Measurements from ENCODE around the gene ZBTB8B. TPM values are rescaled to one million over a fixed set of nuclear protein-coding genes. Genes with fewer than 3 reads are reported as not detected.
"Not testable (repeated sequence)": the region's sequence is repeated elsewhere in the genome, so short reads cannot be mapped to it uniquely, and the experiment has no call there.

Gene ZBTB8B
- total and polyA plus RNA-seq, 2 donors (not counting 3 experiments of a cell fraction or from before 2014, with no cell fraction given) = 0.01 to 0.02 TPM

GRCh38 chr1:32480761-32481160 lies 15.9 kb downstream of the ZBTB8B start:
- Histone ChIP-seq H3K4me2 (ENCODE audit: insufficient read depth, low read length) (no peak overlapping the region), H3K9me3 (replicated peaks; ENCODE audit: control insufficient read depth, insufficient read depth, low read length) (no peaks in the 10 kb centered on the region), H3K79me2 (ENCODE audit: control insufficient read depth, insufficient read depth, low read length) (no peaks in the 10 kb centered on the region), H3K4me1 (ENCODE audit: control insufficient read depth, extremely low read depth, insufficient read depth, low read length) (no peaks in the 10 kb centered on the region), H3K9me1 (replicated peaks; ENCODE audit: control insufficient read depth, extremely low read depth, insufficient read depth, low read length) (no peaks in the 10 kb centered on the region), H3K27ac (ENCODE audit: insufficient read depth, low read depth, low read length) (no peak overlapping the region), H3K4me3 (replicated peaks in 1 of 3; ENCODE audit: insufficient read depth in 1 of 3, low read depth in 1 of 3, low read length in 3 of 3) (no peak overlapping the region), H3K27me3 (ENCODE audit: control insufficient read depth in 2 of 2, insufficient read depth in 2 of 2, low read length in 2 of 2) (peaks cover 0 to 3% of the 10 kb centered on the region in 2 experiments), H3K9ac (replicated peaks; ENCODE audit: extremely low read depth, insufficient read depth, low read length) (no peak overlapping the region), H4K20me1 (replicated peaks; ENCODE audit: control insufficient read depth, extremely low read depth, insufficient read depth, low read length) (no peaks in the 10 kb centered on the region), H2AFZ (ENCODE audit: low read depth, low read length) (no peak overlapping the region), H3K36me3 (ENCODE audit: control insufficient read depth in 2 of 2, extremely low read depth in 1 of 2, insufficient read depth in 2 of 2, low read length in 2 of 2) (no peaks in the 10 kb centered on the region)
- intact Hi-C loops (cut with micrococcal nuclease) = no loop called here
- ChIA-PET POLR2A (no interaction called here), CTCF (interaction anchor here (0.5 to 1.5 kb wide), 4 partner anchors 11 to 80 kb away, joined by 3 to 4 read pairs (median 4); no protein-coding TSS in a partner anchor)
- FAIRE-seq (no peak), DNase-seq (ENCODE audit: low read depth, low spot score) (no peak)
- TF ChIP-seq EZH2 (IDR thresholded peaks at IDR 0.05; ENCODE audit: borderline replicate concordance, low read depth, low read length, severe bottlenecking) = no peak
- no peak for TF ChIP-seq POLR2A (IDR thresholded peaks at IDR 0.05; ENCODE audit: low read depth, low read length)
- TF ChIP-seq CTCF (IDR thresholded peaks at IDR 0.05; ENCODE audit: extremely low read depth in 1 of 2, insufficient read depth in 1 of 2, low read depth in 1 of 2, low read length in 2 of 2) = no peak
- dilution Hi-C loops (cut with MboI; ENCODE audit: extremely low pct_ligation_motif_present, low sequenced_read_pairs) = no loop called here
- no TSS peak for BruUV-seq (replicated peaks)

- FAIRE-seq; H3K9me3 ChIP-seq (replicated peaks; ENCODE audit: control insufficient read depth, insufficient read depth, low read length); H3K4me1 ChIP-seq (ENCODE audit: control insufficient read depth, extremely low read depth, insufficient read depth, low read length); H3K27me3 ChIP-seq (ENCODE audit: control insufficient read depth in 2 of 2, insufficient read depth in 2 of 2, low read length in 2 of 2); H3K4me2 ChIP-seq (ENCODE audit: insufficient read depth, low read length); DNase-seq (ENCODE audit: low read depth, low spot score); H4K20me1 ChIP-seq (replicated peaks; ENCODE audit: control insufficient read depth, extremely low read depth, insufficient read depth, low read length); H3K79me2 ChIP-seq (ENCODE audit: control insufficient read depth, insufficient read depth, low read length); H3K9ac ChIP-seq (replicated peaks; ENCODE audit: extremely low read depth, insufficient read depth, low read length); dilution Hi-C loops (cut with MboI; ENCODE audit: extremely low pct_ligation_motif_present, low sequenced_read_pairs); H3K9me1 ChIP-seq (replicated peaks; ENCODE audit: control insufficient read depth, extremely low read depth, insufficient read depth, low read length); H3K4me3 ChIP-seq (replicated peaks in 1 of 3; ENCODE audit: insufficient read depth in 1 of 3, low read depth in 1 of 3, low read length in 3 of 3); POLR2A ChIA-PET; intact Hi-C loops (cut with micrococcal nuclease); BruUV-seq (replicated peaks); H3K27ac ChIP-seq (ENCODE audit: insufficient read depth, low read depth, low read length); H2AFZ ChIP-seq (ENCODE audit: low read depth, low read length); H3K36me3 ChIP-seq (ENCODE audit: control insufficient read depth in 2 of 2, extremely low read depth in 1 of 2, insufficient read depth in 2 of 2, low read length in 2 of 2): not testable (repeated sequence)
- CTCF ChIA-PET = interaction anchor here (1.1 to 2.3 kb wide), 6 partner anchors 10 to 52 kb away, joined by 3 to 5 read pairs (median 4); no protein-coding TSS in a partner anchor
These were observed 16.9 kb downstream of the ZBTB8B start for GRCh38 chr1:32481788-32482187.
